ENCODE results near the gene JRKL.
"Not testable (repeated sequence)": the region's sequence is repeated elsewhere in the genome, so short reads cannot be mapped to it uniquely, and the experiment has no call there.

Gene JRKL

GRCh38 chr11:96394773-96395172 lies 5.0 kb downstream of the JRKL start:
- no peak for DNase-seq (ENCODE audit: low spot score)

GRCh38 chr11:96396637-96397036 lies 6.8 kb downstream of the JRKL start:
- DNase-seq (ENCODE audit: low spot score): no peak

GRCh38 chr11:96397863-96398262 lies 8.1 kb downstream of the JRKL start:
- no peak for DNase-seq (ENCODE audit: low spot score)

GRCh38 chr11:96400697-96401096 lies 10.9 kb downstream of the JRKL start:
- no peak for DNase-seq (ENCODE audit: low spot score)

GRCh38 chr11:96411412-96411811 lies 21.6 kb downstream of the JRKL start:
- DNase-seq (ENCODE audit: low spot score): not testable (repeated sequence)

GRCh38 chr11:96412761-96413381 lies 23.1 kb downstream of the JRKL start:
- no peak for DNase-seq (ENCODE audit: low spot score)

GRCh38 chr11:96413408-96413807 lies 23.6 kb downstream of the JRKL start:
- no peak for DNase-seq (ENCODE audit: low spot score)

GRCh38 chr11:96424693-96425092 lies 34.9 kb downstream of the JRKL start:
- DNase-seq (ENCODE audit: low spot score): no peak

GRCh38 chr11:96430668-96431067 lies 40.9 kb downstream of the JRKL start:
- no peak for DNase-seq (ENCODE audit: low spot score)

- DNase-seq (ENCODE audit: low spot score): not testable (repeated sequence)
Observed at GRCh38 chr11:96432654-96433053, 42.8 kb downstream of the JRKL start.

Data from cerebellar cortex (tissue), 1 donor.